ENCODE results near the gene GLTP.

GLTP gene

GRCh38 chr12:109920261-109920780, 40.0 kb upstream of the GLTP start:
- H3K27me3 ChIP-seq, result no peaks in the 10 kb centered on the region
- TF ChIP-seq CTCF (IDR thresholded peaks at IDR 0.05), result no peak
- H3K36me3 ChIP-seq, result peaks cover 23 to 87% (median 56%) of the 10 kb centered on the region in 3 donors
- H3K9me3 ChIP-seq, result no peaks in the 10 kb centered on the region
- no peak overlapping the region for H3K4me3 ChIP-seq
- intact Hi-C loops (cut with DNase I; ENCODE audit: low total_unique reads), result no loop called here
- H3K27ac ChIP-seq, result no peak overlapping the region
- DNase-seq, result no peak
- H3K4me1 ChIP-seq, result no peaks in the 10 kb centered on the region

GRCh38 chr12:109919456-109919855, 39.1 kb upstream of the GLTP start:
- Histone ChIP-seq H3K4me1 (no peaks in the 10 kb centered on the region), H3K4me3 (no peak overlapping the region), H3K36me3 (peaks cover 32 to 93% (median 64%) of the 10 kb centered on the region in 3 donors), H3K27me3 (no peaks in the 10 kb centered on the region), H3K9me3 (no peaks in the 10 kb centered on the region), H3K27ac (no peak overlapping the region)
- no peak for DNase-seq
- intact Hi-C loops (cut with DNase I; ENCODE audit: low total_unique reads), result no loop called here
- TF ChIP-seq CTCF (IDR thresholded peaks at IDR 0.05), result no peak

- no peak overlapping the region for H3K27ac ChIP-seq
- H3K9me3 ChIP-seq, result no peaks in the 10 kb centered on the region
- intact Hi-C loops (cut with DNase I; ENCODE audit: low total_unique reads), result no loop called here
- H3K4me1 ChIP-seq, result no peaks in the 10 kb centered on the region
- no peak for TF ChIP-seq CTCF (IDR thresholded peaks at IDR 0.05)
- DNase-seq, result no peak
- H3K27me3 ChIP-seq, result no peaks in the 10 kb centered on the region
- H3K4me3 ChIP-seq, result no peak overlapping the region
- H3K36me3 ChIP-seq, result peaks cover 51 to 100% (median 93%) of the 10 kb centered on the region in 3 donors
Measured at GRCh38 chr12:109916045-109916444, 35.7 kb upstream of the GLTP start.

GRCh38 chr12:109915171-109916040, 35.1 kb upstream of the GLTP start:
- TF ChIP-seq CTCF (IDR thresholded peaks at IDR 0.05), result no peak
- Histone ChIP-seq H3K4me3 (no peak overlapping the region), H3K4me1 (no peaks in the 10 kb centered on the region), H3K27ac (no peak overlapping the region), H3K9me3 (no peaks in the 10 kb centered on the region), H3K36me3 (peaks cover 57 to 100% (median 93%) of the 10 kb centered on the region in 3 donors), H3K27me3 (no peaks in the 10 kb centered on the region)
- intact Hi-C loops (cut with DNase I; ENCODE audit: low total_unique reads), result no loop called here
- no peak for DNase-seq

- Histone ChIP-seq H3K9me3 (no peaks in the 10 kb centered on the region), H3K4me3 (no peak overlapping the region), H3K27me3 (no peaks in the 10 kb centered on the region), H3K27ac (no peak overlapping the region), H3K4me1 (no peaks in the 10 kb centered on the region), H3K36me3 (peaks cover 64 to 100% (median 91%) of the 10 kb centered on the region in 3 donors)
- intact Hi-C loops (cut with DNase I; ENCODE audit: low total_unique reads), result no loop called here
- TF ChIP-seq CTCF (IDR thresholded peaks at IDR 0.05), result no peak
- DNase-seq, result no peak
Measured at GRCh38 chr12:109914461-109914860, 34.1 kb upstream of the GLTP start.
